Neural cell (in vitro differentiated cells): ENCODE results near the gene DNAH10. TPM values are rescaled to one million over a fixed set of nuclear protein-coding genes. Genes with fewer than 3 reads are reported as not detected.

Source experiments
- H2AFZ ChIP-seq: fragments of 200-600, 300-800 bp; sonication (generic), shearing (Covaris generic); 2 replicates; pipeline ENCODE4 v1.6.0; 2014; ENCODE audit warnings: low read depth, mild to moderate bottlenecking, antibody characterized with exemption, low read length, moderate library complexity
- H3F3A ChIP-seq: fragments of 200-600 bp; shearing (Covaris generic); 2 replicates; pipeline ENCODE4 v1.6.1; 2016; ENCODE audit warnings: mild to moderate bottlenecking, moderate library complexity, mixed read lengths, antibody characterized with exemption, low read length; ENCODE audit not compliant: insufficient read depth, poor library complexity, severe bottlenecking
- H3K27ac ChIP-seq: fragments of 200-600, 300-800 bp; sonication (generic), shearing (Covaris generic); 2 replicates; pipeline ENCODE4 v1.5.1; 2014; ENCODE audit warnings: mild to moderate bottlenecking, low read length, moderate library complexity
- H3K27me3 ChIP-seq: fragments of 300-800, 200-600 bp; sonication (generic), shearing (Covaris generic); 2 replicates; pipeline ENCODE4 v1.6.0; 2014; ENCODE audit warnings: mild to moderate bottlenecking, low read depth, low read length, moderate library complexity; ENCODE audit not compliant: insufficient read depth
- H3K36me3 ChIP-seq: fragments of 300-800, 200-600 bp; sonication (generic), shearing (Covaris generic); 2 replicates; pipeline ENCODE4 v1.5.1; 2014; ENCODE audit warnings: mild to moderate bottlenecking, antibody characterized with exemption, low read length, moderate library complexity; ENCODE audit not compliant: insufficient read depth
- H3K4me2 ChIP-seq: fragments of 300-800, 200-600 bp; sonication (generic), shearing (Covaris generic); 2 replicates; pipeline ENCODE4 v1.6.0; 2014; ENCODE audit warnings: mild to moderate bottlenecking, low read length
- H3K4me3 ChIP-seq: fragments of 300-800, 200-600 bp; sonication (generic), shearing (Covaris generic); 2 replicates; pipeline ENCODE4 v1.5.1; 2014; ENCODE audit warnings: mild to moderate bottlenecking, low read length, moderate library complexity
- H3K79me2 ChIP-seq: fragments of 200-600 bp; shearing (Covaris generic); replicated peaks from 2 replicates; pipeline ENCODE4 v1.6.0; 2014; ENCODE audit warnings: mild to moderate bottlenecking, low read length, moderate library complexity; ENCODE audit not compliant: insufficient read depth
- H3K9ac ChIP-seq: fragments of 300-800, 200-600 bp; sonication (generic), shearing (Covaris generic); 2 replicates; pipeline ENCODE4 v1.6.1; 2016; ENCODE audit warnings: mild to moderate bottlenecking, low read length, mixed read lengths
- H3K9me2 ChIP-seq: fragments of 200-600 bp; shearing (Covaris generic); 2 replicates; pipeline ENCODE4 v1.6.1; 2016; ENCODE audit warnings: mild to moderate bottlenecking, low read length, mixed read lengths; ENCODE audit not compliant: insufficient read depth
- H3K9me3 ChIP-seq: fragments of 200-600, 300-800 bp; sonication (generic), shearing (Covaris generic); 2 replicates; pipeline ENCODE4 v1.6.1; 2016; ENCODE audit warnings: mild to moderate bottlenecking, mixed run types, low read length, moderate library complexity, mixed read lengths
- H4K20me1 ChIP-seq: fragments of 200-600 bp; shearing (Covaris generic); 2 replicates; pipeline ENCODE4 v1.6.1; 2016; ENCODE audit warnings: mild to moderate bottlenecking, mixed run types; ENCODE audit not compliant: insufficient read depth
- EP300 ChIP-seq: fragments of 450-650 bp; conservative IDR thresholded peaks from 2 replicates; pipeline ENCODE4 v1.6.1; 2014; ENCODE audit warnings: antibody characterized with exemption, mild to moderate bottlenecking, moderate library complexity; ENCODE audit not compliant: poor library complexity, severe bottlenecking
- EZH2 ChIP-seq: fragments of 200-600, 300-800 bp; shearing (Covaris generic), sonication (generic); IDR thresholded peaks from 2 replicates; pipeline ENCODE4 v1.6.1; 2014; ENCODE audit warnings: antibody characterized with exemption, low read length, borderline replicate concordance, mild to moderate bottlenecking; ENCODE audit not compliant: insufficient read depth, poor library complexity, severe bottlenecking
- MXI1 ChIP-seq: fragments of 450-650 bp; conservative IDR thresholded peaks from 2 replicates; pipeline ENCODE4 v1.6.1; 2014; ENCODE audit warnings: antibody characterized with exemption, mild to moderate bottlenecking; ENCODE audit not compliant: poor library complexity, severe bottlenecking
- POLR2AphosphoS5 ChIP-seq: IDR thresholded peaks from 2 replicates; pipeline ENCODE4 v1.6.1; 2012
- RAD21 ChIP-seq: fragments of 450-650 bp; conservative IDR thresholded peaks from 2 replicates; pipeline ENCODE4 v1.6.1; 2014; ENCODE audit warnings: antibody characterized with exemption, mild to moderate bottlenecking, moderate library complexity
- REST ChIP-seq: IDR thresholded peaks from 2 replicates; pipeline ENCODE4 v1.6.1; 2012; ENCODE audit warnings: borderline replicate concordance
- SMC3 ChIP-seq: fragments of 450-650 bp; conservative IDR thresholded peaks from 2 replicates; pipeline ENCODE4 v1.6.1; 2014; ENCODE audit warnings: antibody characterized with exemption, mild to moderate bottlenecking, moderate library complexity; ENCODE audit not compliant: poor library complexity
- TAF1 ChIP-seq: IDR thresholded peaks from 2 replicates; pipeline ENCODE4 v1.6.1; 2012; ENCODE audit warnings: low read depth
- polyA plus RNA-seq: library from polyadenylated mRNA; depleted of rRNA; stranded (reverse); fragments of >200 nt; gene quantifications from 2 replicates; pipeline ENCODE4 v1.2.3, GENCODE V29; 2014
- TF ChIP-seq, protein P1 (sequence below): fragments of 450-650 bp; IDR thresholded peaks from 2 replicates; pipeline ENCODE4 v1.5.1; 2014; ENCODE audit warnings: antibody characterized with exemption, mild to moderate bottlenecking, moderate library complexity; ENCODE audit not compliant: poor library complexity, severe bottlenecking

Gene DNAH10
- polyA plus RNA-seq, 1 donor from 2014 or later, result 1.9 TPM

DNA sequence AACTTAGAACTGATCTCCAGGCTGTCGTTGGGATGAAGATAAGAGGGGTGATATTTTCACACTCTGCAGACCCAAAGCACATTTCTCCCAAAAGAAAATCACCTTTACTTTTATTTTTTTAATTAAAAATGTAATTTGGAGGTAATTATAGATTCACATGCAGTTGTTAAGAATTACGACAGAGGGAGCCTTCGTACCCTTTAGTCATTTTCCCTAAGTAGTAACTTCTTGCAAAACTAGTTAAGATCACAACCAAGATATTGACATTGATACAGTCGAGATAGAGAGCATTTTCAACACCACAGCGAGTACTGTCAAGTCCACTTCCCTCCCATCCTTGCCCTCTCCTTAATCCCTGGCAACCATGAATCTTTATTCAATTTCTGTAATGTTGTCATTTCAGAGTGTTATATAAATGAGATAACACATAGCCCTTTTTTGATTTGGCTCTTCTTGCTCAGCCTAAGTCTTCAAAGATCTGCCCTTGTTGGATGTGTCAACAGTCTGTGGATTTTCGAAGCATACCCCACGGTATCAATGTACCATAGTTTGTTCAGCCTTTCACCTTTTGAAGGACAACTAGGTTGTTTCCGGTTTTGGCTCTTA lies 39.6 kb downstream of the DNAH10 start:
- Histone ChIP-seq H3F3A (no peaks in the 10 kb centered on the region), H3K36me3 (no peaks in the 10 kb centered on the region), H2AFZ (no peak overlapping the region), H3K79me2 (no peaks in the 10 kb centered on the region), H3K4me3 (no peak overlapping the region), H4K20me1 (no peaks in the 10 kb centered on the region), H3K27me3 (no peaks in the 10 kb centered on the region), H3K9me3 (no peaks in the 10 kb centered on the region), H3K9ac (no peak overlapping the region), H3K27ac (no peak overlapping the region), H3K4me2 (no peak overlapping the region), H3K9me2 (no peaks in the 10 kb centered on the region)
- TF ChIP-seq MXI1 (no peak), RAD21 (peak; percentile 18)

GRCh38 chr12:123805173-123805572 lies 43.1 kb downstream of the DNAH10 start:
- Histone ChIP-seq H3K4me2 (no peak overlapping the region), H4K20me1 (no peaks in the 10 kb centered on the region), H3F3A (no peaks in the 10 kb centered on the region), H3K9me3 (no peaks in the 10 kb centered on the region), H2AFZ (no peak overlapping the region), H3K9me2 (no peaks in the 10 kb centered on the region), H3K27me3 (no peaks in the 10 kb centered on the region), H3K4me3 (peak overlapping the region; percentile 23), H3K9ac (no peak overlapping the region), H3K79me2 (no peaks in the 10 kb centered on the region), H3K27ac (peak overlapping the region; percentile 31), H3K36me3 (no peaks in the 10 kb centered on the region)
- TF ChIP-seq TAF1 (no peak), POLR2AphosphoS5 (peak; percentile 24), RAD21 (no peak)

DNA sequence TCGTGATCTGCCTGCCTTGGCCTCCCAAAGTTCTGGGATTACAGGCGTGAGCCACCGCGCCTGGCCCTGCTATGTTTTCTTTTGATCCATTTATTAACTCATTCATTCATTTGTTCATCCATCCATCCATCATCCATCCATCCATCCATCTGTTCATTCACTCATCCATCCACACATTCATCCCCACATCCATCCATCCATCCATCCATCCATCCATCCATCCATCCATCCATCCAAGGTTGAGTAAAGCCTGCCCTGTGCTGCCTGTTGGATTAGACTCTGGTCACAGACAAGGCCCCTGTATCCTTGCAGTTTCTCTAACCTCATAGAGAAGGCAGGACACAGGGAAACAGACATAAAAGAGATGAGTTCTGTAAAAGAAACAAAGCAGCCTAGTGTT lies 44.9 kb downstream of the DNAH10 start:
- Histone ChIP-seq H3K4me3 (no peak overlapping the region), H2AFZ (no peak overlapping the region)
- TF ChIP-seq MXI1, result no peak
- no peak for TF ChIP-seq SMC3
- no peak for TF ChIP-seq RAD21
- TF ChIP-seq REST, result no peak
- TF ChIP-seq TAF1, result no peak
- TF ChIP-seq, protein P1, sequence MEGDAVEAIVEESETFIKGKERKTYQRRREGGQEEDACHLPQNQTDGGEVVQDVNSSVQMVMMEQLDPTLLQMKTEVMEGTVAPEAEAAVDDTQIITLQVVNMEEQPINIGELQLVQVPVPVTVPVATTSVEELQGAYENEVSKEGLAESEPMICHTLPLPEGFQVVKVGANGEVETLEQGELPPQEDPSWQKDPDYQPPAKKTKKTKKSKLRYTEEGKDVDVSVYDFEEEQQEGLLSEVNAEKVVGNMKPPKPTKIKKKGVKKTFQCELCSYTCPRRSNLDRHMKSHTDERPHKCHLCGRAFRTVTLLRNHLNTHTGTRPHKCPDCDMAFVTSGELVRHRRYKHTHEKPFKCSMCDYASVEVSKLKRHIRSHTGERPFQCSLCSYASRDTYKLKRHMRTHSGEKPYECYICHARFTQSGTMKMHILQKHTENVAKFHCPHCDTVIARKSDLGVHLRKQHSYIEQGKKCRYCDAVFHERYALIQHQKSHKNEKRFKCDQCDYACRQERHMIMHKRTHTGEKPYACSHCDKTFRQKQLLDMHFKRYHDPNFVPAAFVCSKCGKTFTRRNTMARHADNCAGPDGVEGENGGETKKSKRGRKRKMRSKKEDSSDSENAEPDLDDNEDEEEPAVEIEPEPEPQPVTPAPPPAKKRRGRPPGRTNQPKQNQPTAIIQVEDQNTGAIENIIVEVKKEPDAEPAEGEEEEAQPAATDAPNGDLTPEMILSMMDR, result no peak
- TF ChIP-seq EP300, result no peak
- no peak for TF ChIP-seq POLR2AphosphoS5
- no peak for TF ChIP-seq EZH2

More for the DNA sequence above, 44.9 kb downstream of the DNAH10 start:
- Histone ChIP-seq H3K9me3 (no peaks in the 10 kb centered on the region), H3K27ac (no peak overlapping the region), H3K36me3 (no peaks in the 10 kb centered on the region), H3K4me2 (no peak overlapping the region), H3K9ac (no peak overlapping the region), H4K20me1 (no peaks in the 10 kb centered on the region), H3F3A (no peaks in the 10 kb centered on the region), H3K79me2 (no peaks in the 10 kb centered on the region), H3K9me2 (no peaks in the 10 kb centered on the region), H3K27me3 (no peaks in the 10 kb centered on the region)
